ENCODE data around the gene P3H2. TPM values are rescaled to one million over a fixed set of nuclear protein-coding genes. Genes with fewer than 3 reads are reported as not detected.

P3H2 gene
- total RNA-seq, 1 experiment from 2014 or later = 0.76 TPM

DNA sequence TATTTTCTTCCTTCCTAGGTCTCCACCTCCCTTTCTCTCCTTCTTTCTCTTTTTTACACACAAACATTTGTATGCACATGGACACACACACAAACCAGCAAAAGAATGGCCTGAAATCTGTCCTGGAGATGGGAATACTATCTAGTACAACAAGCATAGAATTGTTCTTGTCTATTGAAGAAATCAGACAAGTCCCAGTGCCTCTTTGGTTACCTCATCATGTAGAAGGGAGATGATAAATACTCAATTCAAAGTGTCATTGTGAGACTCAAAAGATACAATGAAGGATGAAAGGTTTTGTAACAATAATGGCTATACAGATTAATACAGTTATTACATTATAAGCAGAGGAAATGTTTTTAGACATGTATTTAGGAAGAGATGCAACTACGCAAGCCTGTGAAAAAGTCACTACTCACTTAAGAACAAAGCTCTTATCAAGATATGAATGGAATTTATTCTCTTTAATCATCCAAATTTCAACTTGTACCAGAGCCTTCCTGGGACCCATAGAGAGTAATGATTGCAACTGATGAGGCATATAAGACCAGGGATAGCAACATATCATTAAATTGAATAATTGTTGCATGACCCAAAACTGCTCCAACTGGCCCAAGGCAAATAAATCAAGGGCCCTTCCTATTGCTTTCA is 43.2 kb downstream of the P3H2 start:
- CTCF ChIA-PET = no interaction called here

GRCh38 chr3:190076601-190077394 is 43.9 kb downstream of the P3H2 start:
- intact Hi-C loops (cut with micrococcal nuclease) = no loop called here
- Histone ChIP-seq H3K9ac (ENCODE audit: low read length) (no peak overlapping the region), H3K79me2 (ENCODE audit: insufficient read depth, low read length) (no peaks in the 10 kb centered on the region), H2AFZ (ENCODE audit: low read depth, low read length, poor library complexity, severe bottlenecking) (no peak overlapping the region), H3K4me1 (ENCODE audit: control insufficient read depth in 1 of 2, insufficient read depth in 2 of 2, low read length in 2 of 2) (peaks cover 0 to 9% of the 10 kb centered on the region in 2 experiments; a peak in 1 of 4 replicates), H4K20me1 (ENCODE audit: insufficient read depth) (no peaks in the 10 kb centered on the region), H3K4me2 (ENCODE audit: low read length) (peak overlapping the region; percentile 27; the same call in 1 of the 2 replicates), H3K9me3 (ENCODE audit: control insufficient read depth in 1 of 2, insufficient read depth in 1 of 2, low read depth in 1 of 2, low read length in 2 of 2) (no peaks in the 10 kb centered on the region), H3K27ac (ENCODE audit: low read depth, low read length) (no peak overlapping the region), H3K36me3 (ENCODE audit: control insufficient read depth in 1 of 2, insufficient read depth in 2 of 2, low read length in 2 of 2) (no peaks in the 10 kb centered on the region), H3K27me3 (ENCODE audit: insufficient read depth, low read length) (no peaks in the 10 kb centered on the region), H3K4me3 (replicated peaks in 1 of 2; ENCODE audit: low read depth in 1 of 2, low read length in 2 of 2) (no peak overlapping the region), H3K9me2 (ENCODE audit: insufficient read depth) (no peaks in the 10 kb centered on the region)
- no peak for DNase-seq (ENCODE audit: low read depth, low spot score)
- ChIA-PET RAD21 (ENCODE audit: low non-redundant PET in 1 of 2, low total read pairs in 2 of 2, uncharacterized antibody in 2 of 2, unreplicated experiment in 2 of 2) (no interaction called here), CTCF (no interaction called here), POLR2A (no interaction called here)
- TF ChIP-seq EZH2phosphoT487 (IDR thresholded peaks at IDR 0.05; ENCODE audit: borderline replicate concordance) = no peak
- TF ChIP-seq, protein P1, sequence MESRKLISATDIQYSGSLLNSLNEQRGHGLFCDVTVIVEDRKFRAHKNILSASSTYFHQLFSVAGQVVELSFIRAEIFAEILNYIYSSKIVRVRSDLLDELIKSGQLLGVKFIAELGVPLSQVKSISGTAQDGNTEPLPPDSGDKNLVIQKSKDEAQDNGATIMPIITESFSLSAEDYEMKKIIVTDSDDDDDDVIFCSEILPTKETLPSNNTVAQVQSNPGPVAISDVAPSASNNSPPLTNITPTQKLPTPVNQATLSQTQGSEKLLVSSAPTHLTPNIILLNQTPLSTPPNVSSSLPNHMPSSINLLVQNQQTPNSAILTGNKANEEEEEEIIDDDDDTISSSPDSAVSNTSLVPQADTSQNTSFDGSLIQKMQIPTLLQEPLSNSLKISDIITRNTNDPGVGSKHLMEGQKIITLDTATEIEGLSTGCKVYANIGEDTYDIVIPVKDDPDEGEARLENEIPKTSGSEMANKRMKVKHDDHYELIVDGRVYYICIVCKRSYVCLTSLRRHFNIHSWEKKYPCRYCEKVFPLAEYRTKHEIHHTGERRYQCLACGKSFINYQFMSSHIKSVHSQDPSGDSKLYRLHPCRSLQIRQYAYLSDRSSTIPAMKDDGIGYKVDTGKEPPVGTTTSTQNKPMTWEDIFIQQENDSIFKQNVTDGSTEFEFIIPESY (IDR thresholded peaks at IDR 0.05; ENCODE audit: extremely low read depth, insufficient replicate concordance, low read length) = no peak
- no TSS peak for BruUV-seq (replicated peaks)
- ATAC-seq = no peak; the same call in 1 of the 2 replicates

More for the DNA sequence above, 43.2 kb downstream of the P3H2 start:
- ChIA-PET RAD21 (ENCODE audit: low non-redundant PET in 1 of 2, low total read pairs in 2 of 2, uncharacterized antibody in 2 of 2, unreplicated experiment in 2 of 2) (no interaction called here), POLR2A (no interaction called here)
- Histone ChIP-seq H3K4me2 (ENCODE audit: low read length) (peak overlapping the region; percentile 27; the same call in 1 of the 2 replicates), H4K20me1 (ENCODE audit: insufficient read depth) (no peaks in the 10 kb centered on the region), H3K4me3 (replicated peaks in 1 of 2; ENCODE audit: low read depth in 1 of 2, low read length in 2 of 2) (no peak overlapping the region), H3K9ac (ENCODE audit: low read length) (no peak overlapping the region), H3K27me3 (ENCODE audit: insufficient read depth, low read length) (no peaks in the 10 kb centered on the region), H3K36me3 (ENCODE audit: control insufficient read depth in 1 of 2, insufficient read depth in 2 of 2, low read length in 2 of 2) (no peaks in the 10 kb centered on the region), H3K9me2 (ENCODE audit: insufficient read depth) (no peaks in the 10 kb centered on the region), H3K9me3 (ENCODE audit: control insufficient read depth in 1 of 2, insufficient read depth in 1 of 2, low read depth in 1 of 2, low read length in 2 of 2) (no peaks in the 10 kb centered on the region), H3K27ac (ENCODE audit: low read depth, low read length) (no peak overlapping the region), H3K79me2 (ENCODE audit: insufficient read depth, low read length) (no peaks in the 10 kb centered on the region), H3K4me1 (ENCODE audit: control insufficient read depth in 1 of 2, insufficient read depth in 2 of 2, low read length in 2 of 2) (peaks cover 0 to 9% of the 10 kb centered on the region in 2 experiments; a peak in 1 of 4 replicates), H2AFZ (ENCODE audit: low read depth, low read length, poor library complexity, severe bottlenecking) (no peak overlapping the region)
- no TSS peak for BruUV-seq (replicated peaks)
- intact Hi-C loops (cut with micrococcal nuclease) = no loop called here
- DNase-seq (ENCODE audit: low read depth, low spot score) = no peak
- no peak for ATAC-seq
- TF ChIP-seq EZH2 (IDR thresholded peaks at IDR 0.05) = no peak
- TF ChIP-seq YY1 (IDR thresholded peaks at IDR 0.05; ENCODE audit: extremely low read depth, insufficient replicate concordance, low read depth, low read length) = no peak

Measured in HCT116 (cell line).